Measurements from ENCODE around the gene NPHP4.

GRCh38 chr1:5993556-5994491, 1.6 kb upstream of the NPHP4 start:
- TF ChIP-seq CTCF (IDR thresholded peaks at IDR 0.05) (no peak), POLR2A (IDR thresholded peaks at IDR 0.05) (no peak)
